Measurements from ENCODE around the gene GRAMD2A. TPM values are rescaled to one million over a fixed set of nuclear protein-coding genes. Genes with fewer than 3 reads are reported as not detected.

GRAMD2A gene
- total and polyA plus RNA-seq, 2 donors (not counting 3 experiments of a cell fraction or from before 2014, with no cell fraction given), result 0.08 to 0.29 TPM

DNA sequence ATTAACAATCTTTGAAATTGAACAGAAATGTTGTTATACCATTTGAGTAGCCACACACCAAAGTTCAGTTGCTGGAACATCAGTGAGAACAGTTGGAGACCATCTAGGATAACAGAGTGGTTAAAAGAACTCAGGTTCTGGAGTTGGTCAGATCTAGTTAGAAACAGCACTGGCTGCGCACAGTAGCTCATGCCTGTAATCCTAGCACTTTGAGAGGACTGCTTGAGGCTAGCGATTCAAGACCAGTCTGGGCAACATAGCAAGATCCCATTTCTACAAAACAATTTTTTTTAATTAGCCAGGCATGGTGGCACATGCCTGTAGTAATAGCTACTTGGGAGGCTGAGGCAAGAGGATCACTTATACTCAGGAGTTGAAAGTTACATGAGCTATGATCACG lies 41.0 kb upstream of the GRAMD2A start:
- ChIA-PET POLR2A (interaction anchor here (0.6 kb wide), 1 partner anchor 9 kb away, joined by 5 read pairs; no protein-coding TSS in a partner anchor), CTCF (interaction anchor here (0.9 to 1.7 kb wide), 2 partner anchors 11 to 39 kb away, joined by 3 to 13 read pairs; no protein-coding TSS in a partner anchor)
- Histone ChIP-seq H3K9me1 (replicated peaks; ENCODE audit: control insufficient read depth, extremely low read depth, insufficient read depth, low read length) (no peaks in the 10 kb centered on the region), H3K36me3 (ENCODE audit: control insufficient read depth in 2 of 2, extremely low read depth in 1 of 2, insufficient read depth in 2 of 2, low read length in 2 of 2) (peaks cover 0 to 15% of the 10 kb centered on the region in 2 experiments), H3K4me3 (replicated peaks in 1 of 3; ENCODE audit: insufficient read depth in 1 of 3, low read depth in 1 of 3, low read length in 3 of 3) (no peak overlapping the region), H3K9me3 (replicated peaks; ENCODE audit: control insufficient read depth, insufficient read depth, low read length) (no peaks in the 10 kb centered on the region), H3K27me3 (ENCODE audit: control insufficient read depth in 2 of 2, insufficient read depth in 2 of 2, low read length in 2 of 2) (no peaks in the 10 kb centered on the region), H3K9ac (replicated peaks; ENCODE audit: extremely low read depth, insufficient read depth, low read length) (no peak overlapping the region), H3K4me2 (ENCODE audit: insufficient read depth, low read length) (no peak overlapping the region), H3K79me2 (ENCODE audit: control insufficient read depth, insufficient read depth, low read length) (no peaks in the 10 kb centered on the region), H3K4me1 (ENCODE audit: control insufficient read depth, extremely low read depth, insufficient read depth, low read length) (peaks cover 18% of the 10 kb centered on the region), H4K20me1 (replicated peaks; ENCODE audit: control insufficient read depth, extremely low read depth, insufficient read depth, low read length) (no peaks in the 10 kb centered on the region), H2AFZ (ENCODE audit: low read depth, low read length) (no peak overlapping the region), H3K27ac (ENCODE audit: insufficient read depth, low read depth, low read length) (no peak overlapping the region)
- BruUV-seq (replicated peaks), result no TSS peak
- FAIRE-seq (no peak), DNase-seq (ENCODE audit: low read depth, low spot score) (no peak)
- intact Hi-C loops (cut with micrococcal nuclease), result loop anchor here (10.0 kb wide), 1 partner anchor 944 kb away; no protein-coding TSS in a partner anchor
- TF ChIP-seq JUN (IDR thresholded peaks at IDR 0.05; ENCODE audit: borderline replicate concordance, insufficient read depth, insufficient read length, low read depth) (no peak), GATA2 (IDR thresholded peaks at IDR 0.05; ENCODE audit: insufficient read depth, insufficient read length, low read depth, low read length) (no peak), EZH2 (IDR thresholded peaks at IDR 0.05; ENCODE audit: borderline replicate concordance, low read depth, low read length, severe bottlenecking) (no peak), POLR2AphosphoS5 (IDR thresholded peaks at IDR 0.05; ENCODE audit: insufficient read depth, low read depth, low read length) (no peak), FOS (IDR thresholded peaks at IDR 0.05; ENCODE audit: borderline replicate concordance, insufficient read depth, low read length) (no peak), POLR2A (IDR thresholded peaks at IDR 0.05; ENCODE audit: low read depth, low read length) (no peak), MYC (IDR thresholded peaks at IDR 0.05; ENCODE audit: low read depth, low read length) (no peak)
- TF ChIP-seq, protein P1, sequence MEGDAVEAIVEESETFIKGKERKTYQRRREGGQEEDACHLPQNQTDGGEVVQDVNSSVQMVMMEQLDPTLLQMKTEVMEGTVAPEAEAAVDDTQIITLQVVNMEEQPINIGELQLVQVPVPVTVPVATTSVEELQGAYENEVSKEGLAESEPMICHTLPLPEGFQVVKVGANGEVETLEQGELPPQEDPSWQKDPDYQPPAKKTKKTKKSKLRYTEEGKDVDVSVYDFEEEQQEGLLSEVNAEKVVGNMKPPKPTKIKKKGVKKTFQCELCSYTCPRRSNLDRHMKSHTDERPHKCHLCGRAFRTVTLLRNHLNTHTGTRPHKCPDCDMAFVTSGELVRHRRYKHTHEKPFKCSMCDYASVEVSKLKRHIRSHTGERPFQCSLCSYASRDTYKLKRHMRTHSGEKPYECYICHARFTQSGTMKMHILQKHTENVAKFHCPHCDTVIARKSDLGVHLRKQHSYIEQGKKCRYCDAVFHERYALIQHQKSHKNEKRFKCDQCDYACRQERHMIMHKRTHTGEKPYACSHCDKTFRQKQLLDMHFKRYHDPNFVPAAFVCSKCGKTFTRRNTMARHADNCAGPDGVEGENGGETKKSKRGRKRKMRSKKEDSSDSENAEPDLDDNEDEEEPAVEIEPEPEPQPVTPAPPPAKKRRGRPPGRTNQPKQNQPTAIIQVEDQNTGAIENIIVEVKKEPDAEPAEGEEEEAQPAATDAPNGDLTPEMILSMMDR (IDR thresholded peaks at IDR 0.05; ENCODE audit: extremely low read depth in 1 of 2, insufficient read depth in 1 of 2, low read depth in 1 of 2, low read length in 2 of 2), result no peak
- TF ChIP-seq, protein P2, sequence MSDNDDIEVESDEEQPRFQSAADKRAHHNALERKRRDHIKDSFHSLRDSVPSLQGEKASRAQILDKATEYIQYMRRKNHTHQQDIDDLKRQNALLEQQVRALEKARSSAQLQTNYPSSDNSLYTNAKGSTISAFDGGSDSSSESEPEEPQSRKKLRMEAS (IDR thresholded peaks at IDR 0.05; ENCODE audit: insufficient read depth, insufficient read length), result no peak
- dilution Hi-C loops (cut with MboI; ENCODE audit: extremely low pct_ligation_motif_present, low sequenced_read_pairs), result no loop called here

All from endothelial cell of umbilical vein (primary cell).